Measurements from ENCODE around the gene TSHR. TPM values are rescaled to one million over a fixed set of nuclear protein-coding genes. Genes with fewer than 3 reads are reported as not detected.

TSHR gene
- total RNA-seq, 4 donors from 2014 or later = not detected

GRCh38 chr14:81087230-81087629 lies 131.8 kb downstream of the TSHR start:
- no peak overlapping the region for H3K4me3 ChIP-seq
- no peaks in the 10 kb centered on the region for H3K9me3 ChIP-seq
- DNase-seq = no peak
- no peak overlapping the region for H3K27ac ChIP-seq
- no peaks in the 10 kb centered on the region for H3K36me3 ChIP-seq
- H3K4me1 ChIP-seq = no peaks in the 10 kb centered on the region
- TF ChIP-seq CTCF (IDR thresholded peaks at IDR 0.05) (no peak), POLR2A (IDR thresholded peaks at IDR 0.05) (no peak)
- no peaks in the 10 kb centered on the region for H3K27me3 ChIP-seq

- Histone ChIP-seq H3K9me3 (no peaks in the 10 kb centered on the region), H3K27me3 (no peaks in the 10 kb centered on the region), H3K4me1 (no peaks in the 10 kb centered on the region), H3K36me3 (no peaks in the 10 kb centered on the region), H3K27ac (no peak overlapping the region), H3K4me3 (no peak overlapping the region)
- TF ChIP-seq POLR2A (IDR thresholded peaks at IDR 0.05) = no peak
- no peak for DNase-seq
Measured at GRCh38 chr14:81091139-81091538, 135.7 kb downstream of the TSHR start.

GRCh38 chr14:81091660-81092059 lies 136.2 kb downstream of the TSHR start:
- Histone ChIP-seq H3K9me3 (no peaks in the 10 kb centered on the region), H3K4me3 (no peak overlapping the region), H3K27me3 (no peaks in the 10 kb centered on the region), H3K27ac (no peak overlapping the region), H3K4me1 (no peaks in the 10 kb centered on the region), H3K36me3 (no peaks in the 10 kb centered on the region)
- DNase-seq = no peak
- TF ChIP-seq CTCF (IDR thresholded peaks at IDR 0.05) = no peak
- no peak for TF ChIP-seq POLR2A (IDR thresholded peaks at IDR 0.05)

GRCh38 chr14:81093651-81094050 lies 138.2 kb downstream of the TSHR start:
- no peak for DNase-seq
- no peak for TF ChIP-seq POLR2A (IDR thresholded peaks at IDR 0.05)
- no peak for TF ChIP-seq CTCF (IDR thresholded peaks at IDR 0.05)
- no peaks in the 10 kb centered on the region for H3K4me1 ChIP-seq

GRCh38 chr14:81095539-81095938 lies 140.1 kb downstream of the TSHR start:
- no peaks in the 10 kb centered on the region for H3K36me3 ChIP-seq
- H3K4me1 ChIP-seq = no peaks in the 10 kb centered on the region
- H3K27ac ChIP-seq = no peak overlapping the region
- TF ChIP-seq POLR2A (IDR thresholded peaks at IDR 0.05) (no peak), CTCF (IDR thresholded peaks at IDR 0.05) (no peak)
- H3K4me3 ChIP-seq = no peak overlapping the region
- no peak for DNase-seq
- no peaks in the 10 kb centered on the region for H3K27me3 ChIP-seq
- no peaks in the 10 kb centered on the region for H3K9me3 ChIP-seq

More at GRCh38 chr14:81093651-81094050, 138.2 kb downstream of the TSHR start:
- Histone ChIP-seq H3K36me3 (no peaks in the 10 kb centered on the region), H3K27ac (no peak overlapping the region), H3K9me3 (no peaks in the 10 kb centered on the region), H3K4me3 (no peak overlapping the region), H3K27me3 (no peaks in the 10 kb centered on the region)

- Histone ChIP-seq H3K36me3 (no peaks in the 10 kb centered on the region), H3K9me3 (no peaks in the 10 kb centered on the region)
- TF ChIP-seq POLR2A (IDR thresholded peaks at IDR 0.05) (no peak), CTCF (IDR thresholded peaks at IDR 0.05) (no peak)
Measured at GRCh38 chr14:81096656-81097055, 141.2 kb downstream of the TSHR start.

More at GRCh38 chr14:81096656-81097055, 141.2 kb downstream of the TSHR start:
- Histone ChIP-seq H3K27ac (no peak overlapping the region), H3K4me3 (no peak overlapping the region), H3K27me3 (no peaks in the 10 kb centered on the region), H3K4me1 (no peaks in the 10 kb centered on the region)
- DNase-seq = no peak

All from Peyer's patch (tissue), 4 donors.